Measurements from ENCODE around the gene ELMO1. TPM values are rescaled to one million over a fixed set of nuclear protein-coding genes. Genes with fewer than 3 reads are reported as not detected.

Gene ELMO1
- total and polyA plus RNA-seq, 10 of the 15 experiments (the other 5 are each of a cell fraction or from before 2014, with no cell fraction given): 22.6 to 85.9 (median 56.6) TPM

DNA sequence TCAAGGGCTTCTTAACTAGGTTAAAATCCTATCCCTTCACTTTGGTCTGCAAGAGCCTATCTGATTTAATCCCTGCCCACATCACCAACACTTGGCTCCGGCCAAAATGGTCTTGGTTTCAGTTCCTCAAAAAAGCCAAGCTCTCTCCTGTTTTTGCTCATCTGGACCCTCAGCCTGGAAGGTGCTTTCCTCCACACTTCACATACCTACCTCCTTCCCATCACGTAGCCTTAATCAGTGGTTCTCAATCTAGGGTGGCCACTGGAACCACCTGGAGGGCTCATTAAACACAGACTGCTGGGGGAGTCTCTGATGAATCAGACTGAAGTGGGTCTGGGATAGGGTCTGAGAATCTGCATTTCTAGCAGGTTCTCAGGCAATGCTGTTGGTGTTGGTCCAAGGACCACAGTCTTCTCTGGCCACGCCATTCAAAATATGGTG, 497.4 kb downstream of the ELMO1 start (continued):
- TF ChIP-seq, protein P1, sequence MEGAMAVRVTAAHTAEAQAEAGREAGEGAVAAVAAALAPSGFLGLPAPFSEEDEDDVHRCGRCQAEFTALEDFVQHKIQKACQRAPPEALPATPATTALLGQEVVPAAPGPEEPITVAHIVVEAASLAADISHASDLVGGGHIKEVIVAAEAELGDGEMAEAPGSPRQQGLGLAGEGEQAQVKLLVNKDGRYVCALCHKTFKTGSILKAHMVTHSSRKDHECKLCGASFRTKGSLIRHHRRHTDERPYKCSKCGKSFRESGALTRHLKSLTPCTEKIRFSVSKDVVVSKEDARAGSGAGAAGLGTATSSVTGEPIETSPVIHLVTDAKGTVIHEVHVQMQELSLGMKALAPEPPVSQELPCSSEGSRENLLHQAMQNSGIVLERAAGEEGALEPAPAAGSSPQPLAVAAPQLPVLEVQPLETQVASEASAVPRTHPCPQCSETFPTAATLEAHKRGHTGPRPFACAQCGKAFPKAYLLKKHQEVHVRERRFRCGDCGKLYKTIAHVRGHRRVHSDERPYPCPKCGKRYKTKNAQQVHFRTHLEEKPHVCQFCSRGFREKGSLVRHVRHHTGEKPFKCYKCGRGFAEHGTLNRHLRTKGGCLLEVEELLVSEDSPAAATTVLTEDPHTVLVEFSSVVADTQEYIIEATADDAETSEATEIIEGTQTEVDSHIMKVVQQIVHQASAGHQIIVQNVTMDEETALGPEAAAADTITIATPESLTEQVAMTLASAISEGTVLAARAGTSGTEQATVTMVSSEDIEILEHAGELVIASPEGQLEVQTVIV (IDR thresholded peaks at IDR 0.05; ENCODE audit: borderline replicate concordance, partially characterized antibody): no peak
- TF ChIP-seq FOXM1 (IDR thresholded peaks at IDR 0.05; ENCODE audit: low read depth, low read length) (peak; percentile 96), SMARCA5 (IDR thresholded peaks at IDR 0.05) (peak; percentile 69), MTA3 (IDR thresholded peaks at IDR 0.05; ENCODE audit: borderline replicate concordance, low read length) (peak; percentile 89; the same call in 1 of the 2 replicates), YY1 (IDR thresholded peaks at IDR 0.05; ENCODE audit: low read depth, low read length) (peak; percentile 72), CHD1 (IDR thresholded peaks at IDR 0.05; ENCODE audit: low read depth, low read length) (no peak), GABPA (IDR thresholded peaks at IDR 0.05; ENCODE audit: low read depth) (no peak), SRF (IDR thresholded peaks at IDR 0.05; ENCODE audit: low read depth in 2 of 2, low read length in 2 of 2) (peak in 1 of 2 experiments; percentile 81; a peak in 2 of 4 replicates), EED (IDR thresholded peaks at IDR 0.05; ENCODE audit: low read depth) (peak; percentile 99), RB1 (IDR thresholded peaks at IDR 0.05; ENCODE audit: borderline replicate concordance) (no peak)
- TF ChIP-seq, protein P2, sequence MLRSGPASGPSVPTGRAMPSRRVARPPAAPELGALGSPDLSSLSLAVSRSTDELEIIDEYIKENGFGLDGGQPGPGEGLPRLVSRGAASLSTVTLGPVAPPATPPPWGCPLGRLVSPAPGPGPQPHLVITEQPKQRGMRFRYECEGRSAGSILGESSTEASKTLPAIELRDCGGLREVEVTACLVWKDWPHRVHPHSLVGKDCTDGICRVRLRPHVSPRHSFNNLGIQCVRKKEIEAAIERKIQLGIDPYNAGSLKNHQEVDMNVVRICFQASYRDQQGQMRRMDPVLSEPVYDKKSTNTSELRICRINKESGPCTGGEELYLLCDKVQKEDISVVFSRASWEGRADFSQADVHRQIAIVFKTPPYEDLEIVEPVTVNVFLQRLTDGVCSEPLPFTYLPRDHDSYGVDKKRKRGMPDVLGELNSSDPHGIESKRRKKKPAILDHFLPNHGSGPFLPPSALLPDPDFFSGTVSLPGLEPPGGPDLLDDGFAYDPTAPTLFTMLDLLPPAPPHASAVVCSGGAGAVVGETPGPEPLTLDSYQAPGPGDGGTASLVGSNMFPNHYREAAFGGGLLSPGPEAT (IDR thresholded peaks at IDR 0.05; ENCODE audit: low read depth): peak; percentile 100
- TF ChIP-seq, protein P3, sequence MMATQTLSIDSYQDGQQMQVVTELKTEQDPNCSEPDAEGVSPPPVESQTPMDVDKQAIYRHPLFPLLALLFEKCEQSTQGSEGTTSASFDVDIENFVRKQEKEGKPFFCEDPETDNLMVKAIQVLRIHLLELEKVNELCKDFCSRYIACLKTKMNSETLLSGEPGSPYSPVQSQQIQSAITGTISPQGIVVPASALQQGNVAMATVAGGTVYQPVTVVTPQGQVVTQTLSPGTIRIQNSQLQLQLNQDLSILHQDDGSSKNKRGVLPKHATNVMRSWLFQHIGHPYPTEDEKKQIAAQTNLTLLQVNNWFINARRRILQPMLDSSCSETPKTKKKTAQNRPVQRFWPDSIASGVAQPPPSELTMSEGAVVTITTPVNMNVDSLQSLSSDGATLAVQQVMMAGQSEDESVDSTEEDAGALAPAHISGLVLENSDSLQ (IDR thresholded peaks at IDR 0.05): 0 out of 2 replicates have a peak, but pooled peaks have one; percentile 25
- TF ChIP-seq, protein P4, sequence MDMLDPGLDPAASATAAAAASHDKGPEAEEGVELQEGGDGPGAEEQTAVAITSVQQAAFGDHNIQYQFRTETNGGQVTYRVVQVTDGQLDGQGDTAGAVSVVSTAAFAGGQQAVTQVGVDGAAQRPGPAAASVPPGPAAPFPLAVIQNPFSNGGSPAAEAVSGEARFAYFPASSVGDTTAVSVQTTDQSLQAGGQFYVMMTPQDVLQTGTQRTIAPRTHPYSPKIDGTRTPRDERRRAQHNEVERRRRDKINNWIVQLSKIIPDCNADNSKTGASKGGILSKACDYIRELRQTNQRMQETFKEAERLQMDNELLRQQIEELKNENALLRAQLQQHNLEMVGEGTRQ (IDR thresholded peaks at IDR 0.05; ENCODE audit: borderline replicate concordance, low read depth, low read length): no peak
- TF ChIP-seq, protein P5, sequence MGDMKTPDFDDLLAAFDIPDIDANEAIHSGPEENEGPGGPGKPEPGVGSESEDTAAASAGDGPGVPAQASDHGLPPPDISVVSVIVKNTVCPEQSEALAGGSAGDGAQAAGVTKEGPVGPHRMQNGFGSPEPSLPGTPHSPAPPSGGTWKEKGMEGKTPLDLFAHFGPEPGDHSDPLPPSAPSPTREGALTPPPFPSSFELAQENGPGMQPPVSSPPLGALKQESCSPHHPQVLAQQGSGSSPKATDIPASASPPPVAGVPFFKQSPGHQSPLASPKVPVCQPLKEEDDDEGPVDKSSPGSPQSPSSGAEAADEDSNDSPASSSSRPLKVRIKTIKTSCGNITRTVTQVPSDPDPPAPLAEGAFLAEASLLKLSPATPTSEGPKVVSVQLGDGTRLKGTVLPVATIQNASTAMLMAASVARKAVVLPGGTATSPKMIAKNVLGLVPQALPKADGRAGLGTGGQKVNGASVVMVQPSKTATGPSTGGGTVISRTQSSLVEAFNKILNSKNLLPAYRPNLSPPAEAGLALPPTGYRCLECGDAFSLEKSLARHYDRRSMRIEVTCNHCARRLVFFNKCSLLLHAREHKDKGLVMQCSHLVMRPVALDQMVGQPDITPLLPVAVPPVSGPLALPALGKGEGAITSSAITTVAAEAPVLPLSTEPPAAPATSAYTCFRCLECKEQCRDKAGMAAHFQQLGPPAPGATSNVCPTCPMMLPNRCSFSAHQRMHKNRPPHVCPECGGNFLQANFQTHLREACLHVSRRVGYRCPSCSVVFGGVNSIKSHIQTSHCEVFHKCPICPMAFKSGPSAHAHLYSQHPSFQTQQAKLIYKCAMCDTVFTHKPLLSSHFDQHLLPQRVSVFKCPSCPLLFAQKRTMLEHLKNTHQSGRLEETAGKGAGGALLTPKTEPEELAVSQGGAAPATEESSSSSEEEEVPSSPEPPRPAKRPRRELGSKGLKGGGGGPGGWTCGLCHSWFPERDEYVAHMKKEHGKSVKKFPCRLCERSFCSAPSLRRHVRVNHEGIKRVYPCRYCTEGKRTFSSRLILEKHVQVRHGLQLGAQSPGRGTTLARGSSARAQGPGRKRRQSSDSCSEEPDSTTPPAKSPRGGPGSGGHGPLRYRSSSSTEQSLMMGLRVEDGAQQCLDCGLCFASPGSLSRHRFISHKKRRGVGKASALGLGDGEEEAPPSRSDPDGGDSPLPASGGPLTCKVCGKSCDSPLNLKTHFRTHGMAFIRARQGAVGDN (IDR thresholded peaks at IDR 0.05): peak; percentile 67
- TF ChIP-seq, protein P6, sequence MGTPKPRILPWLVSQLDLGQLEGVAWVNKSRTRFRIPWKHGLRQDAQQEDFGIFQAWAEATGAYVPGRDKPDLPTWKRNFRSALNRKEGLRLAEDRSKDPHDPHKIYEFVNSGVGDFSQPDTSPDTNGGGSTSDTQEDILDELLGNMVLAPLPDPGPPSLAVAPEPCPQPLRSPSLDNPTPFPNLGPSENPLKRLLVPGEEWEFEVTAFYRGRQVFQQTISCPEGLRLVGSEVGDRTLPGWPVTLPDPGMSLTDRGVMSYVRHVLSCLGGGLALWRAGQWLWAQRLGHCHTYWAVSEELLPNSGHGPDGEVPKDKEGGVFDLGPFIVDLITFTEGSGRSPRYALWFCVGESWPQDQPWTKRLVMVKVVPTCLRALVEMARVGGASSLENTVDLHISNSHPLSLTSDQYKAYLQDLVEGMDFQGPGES (IDR thresholded peaks at IDR 0.05): no peak

Measured in GM12878 (cell line).